GM18951 (cell line): ENCODE measurements around the gene ZNF700.
A peak's percentile ranks its signal among the peaks of the same experiment; 100 is the strongest.

Source experiments
- POLR2A ChIP-seq: IDR thresholded peaks from 4 replicates; pipeline ENCODE4 v1.6.1; 2011; ENCODE audit warnings: mild to moderate bottlenecking; ENCODE audit not compliant: insufficient read length, insufficient read depth; ENCODE audit errors: extremely low read depth
- in situ Hi-C: fragments of 300-500 bp; cut with MboI; formaldehyde crosslinking; loops from one replicate; pipeline ENCODE4 v1.12.0; 2022; ENCODE audit warnings: low sequenced_read_pairs, mixed read lengths, inconsistent platforms; ENCODE audit not compliant: unreplicated experiment

The ZNF700 gene

GRCh38 chr19:11950312-11950711 is 25.4 kb downstream of the ZNF700 start:
- TF ChIP-seq POLR2A = no peak
- in situ Hi-C loops = no loop called here

- TF ChIP-seq POLR2A = no peak
- in situ Hi-C loops = loop anchor here (10.0 kb wide), 1 partner anchor 181 kb away; the partner anchor contains the start of gene ZNF20
Observed at GRCh38 chr19:11963566-11964355, 38.9 kb downstream of the ZNF700 start.

GRCh38 chr19:11964496-11964857 is 39.6 kb downstream of the ZNF700 start:
- no peak for TF ChIP-seq POLR2A
- in situ Hi-C loops = loop anchor here (10.0 kb wide), 1 partner anchor 180 kb away; the partner anchor contains the start of gene ZNF20

GRCh38 chr19:11964858-11965645 is 40.1 kb downstream of the ZNF700 start, which contains the start of gene ZNF763:
ZNF763 (plus strand) TSS chr19:11965040; CDS start chr19:11965209, 169 bp downstream.
- TF ChIP-seq POLR2A = peak; percentile 69

GRCh38 chr19:11970174-11970573 is 45.3 kb downstream of the ZNF700 start:
- no peak for TF ChIP-seq POLR2A
- in situ Hi-C loops = no loop called here

More at GRCh38 chr19:11964858-11965645, 40.1 kb downstream of the ZNF700 start, which contains the start of gene ZNF763:
- in situ Hi-C loops = loop anchor here (10.0 kb wide), 1 partner anchor 180 kb away; the partner anchor contains the start of gene ZNF20

- in situ Hi-C loops = no loop called here
- no peak for TF ChIP-seq POLR2A
Observed at GRCh38 chr19:11971041-11971440, 46.1 kb downstream of the ZNF700 start.

- TF ChIP-seq POLR2A = no peak
- in situ Hi-C loops = no loop called here
Observed at GRCh38 chr19:11973019-11973810, 48.3 kb downstream of the ZNF700 start.

GRCh38 chr19:11978492-11979100 is 53.7 kb downstream of the ZNF700 start:
- TF ChIP-seq POLR2A = no peak
- in situ Hi-C loops = no loop called here

GRCh38 chr19:11979527-11979926 is 54.6 kb downstream of the ZNF700 start:
- no peak for TF ChIP-seq POLR2A
- in situ Hi-C loops = no loop called here

- no peak for TF ChIP-seq POLR2A
- in situ Hi-C loops = no loop called here
Observed at GRCh38 chr19:11982526-11982925, 57.6 kb downstream of the ZNF700 start.

GRCh38 chr19:11984986-11985385 is 60.1 kb downstream of the ZNF700 start:
- in situ Hi-C loops = no loop called here

GRCh38 chr19:11986754-11987153 is 61.8 kb downstream of the ZNF700 start:
- TF ChIP-seq POLR2A = no peak
- in situ Hi-C loops = no loop called here

More at GRCh38 chr19:11984986-11985385, 60.1 kb downstream of the ZNF700 start:
- TF ChIP-seq POLR2A = no peak
